GM12874 (cell line): Measurements from ENCODE around the gene DCST1.

Experiments
- TF ChIP-seq, protein P1 (sequence below): IDR thresholded peaks from 2 replicates; pipeline ENCODE4 v1.5.1; 2011; ENCODE audit warnings: low read depth, mild to moderate bottlenecking, control low read depth, low read length, moderate library complexity; ENCODE audit not compliant: insufficient read depth

DCST1 gene

GRCh38 chr1:155073377-155074242 lies 40.0 kb downstream of the DCST1 start:
- TF ChIP-seq, protein P1, sequence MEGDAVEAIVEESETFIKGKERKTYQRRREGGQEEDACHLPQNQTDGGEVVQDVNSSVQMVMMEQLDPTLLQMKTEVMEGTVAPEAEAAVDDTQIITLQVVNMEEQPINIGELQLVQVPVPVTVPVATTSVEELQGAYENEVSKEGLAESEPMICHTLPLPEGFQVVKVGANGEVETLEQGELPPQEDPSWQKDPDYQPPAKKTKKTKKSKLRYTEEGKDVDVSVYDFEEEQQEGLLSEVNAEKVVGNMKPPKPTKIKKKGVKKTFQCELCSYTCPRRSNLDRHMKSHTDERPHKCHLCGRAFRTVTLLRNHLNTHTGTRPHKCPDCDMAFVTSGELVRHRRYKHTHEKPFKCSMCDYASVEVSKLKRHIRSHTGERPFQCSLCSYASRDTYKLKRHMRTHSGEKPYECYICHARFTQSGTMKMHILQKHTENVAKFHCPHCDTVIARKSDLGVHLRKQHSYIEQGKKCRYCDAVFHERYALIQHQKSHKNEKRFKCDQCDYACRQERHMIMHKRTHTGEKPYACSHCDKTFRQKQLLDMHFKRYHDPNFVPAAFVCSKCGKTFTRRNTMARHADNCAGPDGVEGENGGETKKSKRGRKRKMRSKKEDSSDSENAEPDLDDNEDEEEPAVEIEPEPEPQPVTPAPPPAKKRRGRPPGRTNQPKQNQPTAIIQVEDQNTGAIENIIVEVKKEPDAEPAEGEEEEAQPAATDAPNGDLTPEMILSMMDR: no peak

GRCh38 chr1:155075535-155075934 lies 41.9 kb downstream of the DCST1 start:
- TF ChIP-seq, protein P1: no peak

DNA sequence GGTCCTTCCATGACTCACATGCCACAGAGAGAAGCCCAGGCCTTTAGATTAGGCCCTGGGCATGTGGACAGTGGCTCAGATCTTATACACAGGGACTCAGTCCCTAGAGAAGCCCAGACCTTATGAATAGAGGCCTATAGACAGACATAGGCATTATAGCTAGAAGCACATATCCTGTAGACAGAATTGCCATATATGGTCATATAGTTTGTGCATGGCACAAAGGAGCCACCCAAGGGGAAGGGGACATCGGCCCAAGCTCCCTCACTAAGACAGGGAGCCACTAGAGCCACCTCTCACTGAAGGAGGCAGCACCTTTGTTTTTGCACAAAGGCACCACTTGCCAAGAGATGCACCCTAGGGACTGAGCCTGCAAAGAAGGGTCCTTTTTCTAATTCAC lies 42.7 kb downstream of the DCST1 start:
- TF ChIP-seq, protein P1: no peak

GRCh38 chr1:155077346-155077745 lies 43.7 kb downstream of the DCST1 start:
- TF ChIP-seq, protein P1: no peak

- TF ChIP-seq, protein P1: no peak
Measured at GRCh38 chr1:155077758-155078445, 44.3 kb downstream of the DCST1 start.

DNA sequence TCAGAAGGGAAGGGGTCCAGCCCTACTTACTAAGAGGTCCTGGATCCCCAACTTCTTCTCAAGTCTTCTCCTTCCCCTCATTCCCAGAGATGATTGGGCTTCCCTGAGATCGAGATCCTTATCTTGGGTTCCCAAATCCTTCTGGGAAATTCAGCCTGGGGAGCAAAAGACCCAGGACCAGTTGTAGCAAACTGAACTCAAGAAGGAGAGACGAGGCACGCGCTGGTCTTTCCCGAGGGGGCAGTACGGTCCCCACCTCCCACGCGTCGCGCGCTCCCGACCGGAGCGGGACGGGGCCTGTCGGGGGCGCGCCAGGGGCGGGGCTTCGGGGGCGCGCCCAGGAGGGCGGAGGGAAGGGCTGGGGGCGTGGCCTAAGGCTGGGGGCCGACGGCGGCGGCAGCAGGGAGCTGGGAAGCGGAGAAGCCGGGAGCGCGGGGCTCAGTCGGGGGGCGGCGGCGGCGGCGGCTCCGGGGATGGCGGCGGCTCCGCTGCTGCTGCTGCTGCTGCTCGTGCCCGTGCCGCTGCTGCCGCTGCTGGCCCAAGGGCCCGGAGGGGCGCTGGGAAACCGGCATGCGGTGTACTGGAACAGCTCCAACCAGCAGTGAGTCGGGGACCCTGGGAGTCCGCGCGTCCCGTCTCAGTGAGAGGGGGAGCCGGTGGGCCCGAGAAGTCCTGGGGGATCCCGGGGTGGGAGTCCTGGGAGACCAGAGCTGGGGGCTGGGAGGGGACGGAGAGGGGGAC lies 45.0 kb downstream of the DCST1 start, which contains the start of gene EFNA3:
Gene EFNA3, plus strand, starts transcription at position 369 of the 741 bp plus-strand sequence. Its CDS starts 105 bp downstream, at position 474.
- TF ChIP-seq, protein P1: no peak

DNA sequence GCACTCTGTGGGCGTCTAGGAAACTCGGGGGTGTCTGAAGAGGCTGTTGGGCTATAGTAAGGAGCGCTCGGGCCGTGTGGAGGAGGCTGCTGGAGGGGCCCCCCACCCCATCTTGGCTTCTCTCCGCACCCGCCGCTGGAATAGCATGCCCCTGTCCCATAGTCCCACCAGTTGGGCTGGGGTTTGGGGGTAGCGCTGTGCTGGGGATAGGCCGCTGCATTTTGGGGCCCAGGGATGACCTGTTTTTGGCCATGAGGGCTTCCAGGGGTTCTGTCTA lies 45.5 kb downstream of the DCST1 start:
- TF ChIP-seq, protein P1: no peak
